IMR-90 (cell line): Measurements from ENCODE around the gene GPR141.

Experiments used
- BHLHE40 ChIP-seq: fragments of 150-350 bp; IDR thresholded peaks from 2 replicates; pipeline ENCODE4 v1.6.1; 2016; ENCODE audit warnings: mild to moderate bottlenecking, low read depth, low read length
- CHD1 ChIP-seq: IDR thresholded peaks from 2 replicates; pipeline ENCODE4 v1.6.1; 2012; ENCODE audit warnings: low read depth, low read length, improper control_type of control experiment
- RCOR1 ChIP-seq: IDR thresholded peaks from 2 replicates; pipeline ENCODE4 v1.6.1; 2012; ENCODE audit warnings: mild to moderate bottlenecking, low read length, improper control_type of control experiment; ENCODE audit not compliant: insufficient replicate concordance
- RFX5 ChIP-seq: IDR thresholded peaks from 2 replicates; pipeline ENCODE4 v1.8.0; 2012; ENCODE audit warnings: low read depth, mild to moderate bottlenecking, low read length, moderate library complexity
- TF ChIP-seq, protein P1 (sequence below): conservative IDR thresholded peaks from 2 replicates; pipeline ENCODE4 v1.5.1; 2012; ENCODE audit warnings: mild to moderate bottlenecking, low read depth, low read length, improper control_type of control experiment
- TF ChIP-seq, protein P2 (sequence below): fragments of 150-350 bp; IDR thresholded peaks from 2 replicates; pipeline ENCODE4 v1.6.1; 2017; ENCODE audit warnings: mild to moderate bottlenecking, antibody characterized with exemption, low read length, low read depth

DNA sequence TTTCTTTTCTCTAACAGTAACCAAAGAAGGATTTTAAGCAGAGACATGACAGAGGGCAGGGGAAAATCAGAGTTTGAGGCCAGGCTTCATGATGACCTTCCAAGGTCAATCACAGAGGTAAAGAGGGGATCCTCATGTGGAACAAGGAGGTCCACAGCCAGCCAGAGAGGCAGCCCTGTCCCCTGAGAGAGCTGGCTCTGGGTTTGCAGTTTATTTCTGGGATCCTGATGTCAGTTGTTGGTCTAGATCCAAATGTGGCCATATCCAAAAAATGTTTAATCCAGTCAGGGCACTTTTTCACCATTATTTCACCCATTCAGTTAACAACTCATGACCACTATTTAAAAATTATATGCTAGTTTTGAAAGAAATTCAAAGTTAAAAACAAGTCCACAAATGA lies 45.6 kb downstream of the GPR141 start:
- TF ChIP-seq, protein P1, sequence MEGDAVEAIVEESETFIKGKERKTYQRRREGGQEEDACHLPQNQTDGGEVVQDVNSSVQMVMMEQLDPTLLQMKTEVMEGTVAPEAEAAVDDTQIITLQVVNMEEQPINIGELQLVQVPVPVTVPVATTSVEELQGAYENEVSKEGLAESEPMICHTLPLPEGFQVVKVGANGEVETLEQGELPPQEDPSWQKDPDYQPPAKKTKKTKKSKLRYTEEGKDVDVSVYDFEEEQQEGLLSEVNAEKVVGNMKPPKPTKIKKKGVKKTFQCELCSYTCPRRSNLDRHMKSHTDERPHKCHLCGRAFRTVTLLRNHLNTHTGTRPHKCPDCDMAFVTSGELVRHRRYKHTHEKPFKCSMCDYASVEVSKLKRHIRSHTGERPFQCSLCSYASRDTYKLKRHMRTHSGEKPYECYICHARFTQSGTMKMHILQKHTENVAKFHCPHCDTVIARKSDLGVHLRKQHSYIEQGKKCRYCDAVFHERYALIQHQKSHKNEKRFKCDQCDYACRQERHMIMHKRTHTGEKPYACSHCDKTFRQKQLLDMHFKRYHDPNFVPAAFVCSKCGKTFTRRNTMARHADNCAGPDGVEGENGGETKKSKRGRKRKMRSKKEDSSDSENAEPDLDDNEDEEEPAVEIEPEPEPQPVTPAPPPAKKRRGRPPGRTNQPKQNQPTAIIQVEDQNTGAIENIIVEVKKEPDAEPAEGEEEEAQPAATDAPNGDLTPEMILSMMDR = no peak
- TF ChIP-seq BHLHE40 (no peak), RCOR1 (no peak), CHD1 (no peak), RFX5 (no peak)
- TF ChIP-seq, protein P2, sequence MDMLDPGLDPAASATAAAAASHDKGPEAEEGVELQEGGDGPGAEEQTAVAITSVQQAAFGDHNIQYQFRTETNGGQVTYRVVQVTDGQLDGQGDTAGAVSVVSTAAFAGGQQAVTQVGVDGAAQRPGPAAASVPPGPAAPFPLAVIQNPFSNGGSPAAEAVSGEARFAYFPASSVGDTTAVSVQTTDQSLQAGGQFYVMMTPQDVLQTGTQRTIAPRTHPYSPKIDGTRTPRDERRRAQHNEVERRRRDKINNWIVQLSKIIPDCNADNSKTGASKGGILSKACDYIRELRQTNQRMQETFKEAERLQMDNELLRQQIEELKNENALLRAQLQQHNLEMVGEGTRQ = no peak
